ENCODE data around the gene INKA1. TPM values are rescaled to one million over a fixed set of nuclear protein-coding genes. Genes with fewer than 3 reads are reported as not detected.

INKA1 gene
- total RNA-seq, 1 donor from 2014 or later = 2.3 TPM

- Mint-ChIP-seq H3K27ac (no peak overlapping the region), H3K4me3 (ENCODE audit: low read depth) (no peak overlapping the region), H3K27me3 (ENCODE audit: low read depth) (no peaks in the 10 kb centered on the region), H3K4me1 (ENCODE audit: low read depth) (peaks cover 9% of the 10 kb centered on the region), H3K36me3 (ENCODE audit: low read depth) (no peaks in the 10 kb centered on the region), H3K9me3 (no peaks in the 10 kb centered on the region)
- intact Hi-C loops (cut with micrococcal nuclease) = no loop called here
- DNase-seq (ENCODE audit: low spot score) = no peak
Measured at GRCh38 chr3:49791571-49791970, 11.5 kb upstream of the INKA1 start.

- Mint-ChIP-seq H3K36me3 (ENCODE audit: low read depth) (no peaks in the 10 kb centered on the region), H3K4me3 (ENCODE audit: low read depth) (no peak overlapping the region), H3K9me3 (no peaks in the 10 kb centered on the region), H3K4me1 (ENCODE audit: low read depth) (peaks cover 2% of the 10 kb centered on the region), H3K27ac (no peak overlapping the region), H3K27me3 (ENCODE audit: low read depth) (peaks cover 1% of the 10 kb centered on the region)
- DNase-seq (ENCODE audit: low spot score) = no peak
- intact Hi-C loops (cut with micrococcal nuclease) = no loop called here
Measured at GRCh38 chr3:49792371-49793150, 10.5 kb upstream of the INKA1 start.

GRCh38 chr3:49793486-49794085 lies 9.5 kb upstream of the INKA1 start:
- H3K4me1 Mint-ChIP-seq (ENCODE audit: low read depth) = peaks cover 2% of the 10 kb centered on the region
- no peaks in the 10 kb centered on the region for H3K36me3 Mint-ChIP-seq (ENCODE audit: low read depth)
- no peaks in the 10 kb centered on the region for H3K9me3 Mint-ChIP-seq
- intact Hi-C loops (cut with micrococcal nuclease) = no loop called here
- no peak for DNase-seq (ENCODE audit: low spot score)
- H3K27me3 Mint-ChIP-seq (ENCODE audit: low read depth) = peaks cover 1% of the 10 kb centered on the region
- no peak overlapping the region for H3K27ac Mint-ChIP-seq
- H3K4me3 Mint-ChIP-seq (ENCODE audit: low read depth) = no peak overlapping the region

DNA sequence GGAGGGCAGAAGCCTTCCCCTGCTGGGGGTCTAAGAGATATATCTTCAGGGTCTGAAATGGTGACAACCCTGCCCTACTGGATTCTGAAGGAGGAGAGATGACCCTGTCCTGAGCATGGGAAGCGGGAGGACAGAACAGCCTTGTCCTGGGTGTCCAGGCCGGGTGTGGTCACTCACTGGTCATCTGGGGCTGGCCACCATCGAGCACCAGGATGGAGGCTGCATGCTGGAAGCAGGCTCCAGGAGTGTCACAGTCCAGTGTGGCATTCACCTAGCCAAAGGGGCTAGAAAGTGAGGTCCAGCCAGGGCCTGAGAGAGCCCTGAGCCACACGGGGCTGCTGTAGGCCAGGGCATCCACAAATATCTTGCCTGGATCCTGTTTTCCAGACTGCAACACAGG lies 8.6 kb upstream of the INKA1 start:
- intact Hi-C loops (cut with micrococcal nuclease) = no loop called here
- no peak for DNase-seq (ENCODE audit: low spot score)

DNA sequence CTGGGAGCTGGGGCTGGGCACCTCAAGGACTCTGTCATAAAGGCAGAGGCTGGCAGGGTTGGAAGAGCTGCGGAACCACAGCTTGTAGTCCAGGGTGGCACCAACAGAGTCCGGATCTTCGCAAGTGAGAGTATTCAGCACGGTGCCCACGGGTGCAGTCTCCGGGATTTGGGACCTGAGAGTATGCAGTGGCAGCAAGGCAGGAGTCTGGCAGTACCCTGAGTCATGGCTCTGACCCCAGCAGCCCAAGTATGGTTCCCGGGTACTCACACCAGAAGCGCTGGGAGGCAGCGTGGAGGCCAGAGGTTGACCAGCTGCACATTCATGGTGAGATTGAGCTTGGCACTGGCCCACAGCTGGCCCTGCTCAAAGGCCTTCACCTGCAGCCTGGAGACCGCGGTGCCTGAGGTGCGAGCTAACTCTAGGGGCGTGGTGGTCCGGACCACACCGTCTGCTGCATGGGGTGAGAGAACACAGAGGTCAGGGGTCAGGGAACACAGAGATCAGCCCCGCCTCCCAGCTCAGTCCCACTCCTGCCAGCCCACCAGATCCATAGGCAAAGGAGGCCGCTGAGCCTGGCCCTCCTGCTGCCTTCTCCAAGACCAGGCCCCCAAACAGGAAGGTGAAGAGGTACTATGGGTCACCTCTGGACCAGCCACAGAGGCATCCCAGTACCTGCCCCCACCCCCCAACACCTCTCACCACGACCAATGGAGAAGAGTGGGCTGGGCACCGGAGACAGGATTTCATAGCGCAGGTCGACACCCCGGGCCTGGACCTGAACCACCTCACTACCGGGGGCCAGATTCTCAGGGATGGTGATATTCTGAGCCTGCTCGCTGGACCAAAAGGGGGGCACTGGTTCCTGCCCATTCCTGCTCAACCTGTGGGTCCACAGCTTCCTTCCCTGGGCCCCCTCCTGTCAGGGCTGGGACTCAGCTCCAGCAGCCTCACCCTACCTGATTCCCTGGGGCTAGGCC lies 7.8 kb upstream of the INKA1 start:
- intact Hi-C loops (cut with micrococcal nuclease) = no loop called here
- DNase-seq (ENCODE audit: low spot score) = no peak
- no peaks in the 10 kb centered on the region for H3K36me3 Mint-ChIP-seq (ENCODE audit: low read depth)
- H3K4me1 Mint-ChIP-seq (ENCODE audit: low read depth) = no peaks in the 10 kb centered on the region
- H3K27me3 Mint-ChIP-seq (ENCODE audit: low read depth) = peaks cover 1% of the 10 kb centered on the region
- H3K9me3 Mint-ChIP-seq = no peaks in the 10 kb centered on the region
- H3K27ac Mint-ChIP-seq = no peak overlapping the region
- no peak overlapping the region for H3K4me3 Mint-ChIP-seq (ENCODE audit: low read depth)

More for the DNA sequence above, 8.6 kb upstream of the INKA1 start:
- Mint-ChIP-seq H3K36me3 (ENCODE audit: low read depth) (no peaks in the 10 kb centered on the region), H3K9me3 (no peaks in the 10 kb centered on the region), H3K4me3 (ENCODE audit: low read depth) (no peak overlapping the region), H3K27ac (no peak overlapping the region), H3K27me3 (ENCODE audit: low read depth) (peaks cover 1% of the 10 kb centered on the region), H3K4me1 (ENCODE audit: low read depth) (peaks cover 2% of the 10 kb centered on the region)

- DNase-seq (ENCODE audit: low spot score) = no peak
- Mint-ChIP-seq H3K27ac (no peak overlapping the region), H3K4me3 (ENCODE audit: low read depth) (no peak overlapping the region), H3K36me3 (ENCODE audit: low read depth) (no peaks in the 10 kb centered on the region), H3K27me3 (ENCODE audit: low read depth) (peaks cover 18% of the 10 kb centered on the region), H3K9me3 (no peaks in the 10 kb centered on the region), H3K4me1 (ENCODE audit: low read depth) (peaks cover 7% of the 10 kb centered on the region)
- intact Hi-C loops (cut with micrococcal nuclease) = no loop called here
Measured at GRCh38 chr3:49799105-49799504, 4.0 kb upstream of the INKA1 start.

DNA sequence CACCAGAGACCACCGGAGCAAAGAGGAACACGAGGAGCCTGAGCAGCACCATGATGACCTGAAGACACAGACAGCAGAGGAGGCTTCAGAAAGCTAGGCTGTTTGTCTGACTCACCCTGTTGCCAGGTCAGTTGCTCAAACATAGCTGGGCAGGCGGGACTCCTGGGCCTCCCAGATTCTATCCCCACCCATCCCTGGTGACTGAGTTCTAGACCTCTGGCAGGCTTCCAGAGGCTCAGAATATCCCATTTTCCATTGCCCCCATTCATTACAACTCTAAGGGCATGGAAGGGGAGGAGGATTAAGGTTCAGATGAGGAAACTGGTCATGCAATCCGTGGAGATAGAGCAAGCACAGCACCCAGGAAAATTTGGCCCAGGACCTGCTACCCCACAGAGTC lies 3.3 kb upstream of the INKA1 start, which contains the start of gene CDHR4:
Gene CDHR4 (minus strand): TSS at position 113 of the 400 bp plus-strand sequence. CDS start 61 bp downstream, at position 52.
- H3K36me3 Mint-ChIP-seq (ENCODE audit: low read depth) = no peaks in the 10 kb centered on the region
- H3K27me3 Mint-ChIP-seq (ENCODE audit: low read depth) = peaks cover 19% of the 10 kb centered on the region
- no peaks in the 10 kb centered on the region for H3K9me3 Mint-ChIP-seq
- DNase-seq (ENCODE audit: low spot score) = no peak
- H3K4me3 Mint-ChIP-seq (ENCODE audit: low read depth) = no peak within 1 kb of the TSS
- intact Hi-C loops (cut with micrococcal nuclease) = no loop called here
- H3K4me1 Mint-ChIP-seq (ENCODE audit: low read depth) = peaks cover 7% of the 10 kb centered on the region
- H3K27ac Mint-ChIP-seq = no peak within 1 kb of the TSS

DNA sequence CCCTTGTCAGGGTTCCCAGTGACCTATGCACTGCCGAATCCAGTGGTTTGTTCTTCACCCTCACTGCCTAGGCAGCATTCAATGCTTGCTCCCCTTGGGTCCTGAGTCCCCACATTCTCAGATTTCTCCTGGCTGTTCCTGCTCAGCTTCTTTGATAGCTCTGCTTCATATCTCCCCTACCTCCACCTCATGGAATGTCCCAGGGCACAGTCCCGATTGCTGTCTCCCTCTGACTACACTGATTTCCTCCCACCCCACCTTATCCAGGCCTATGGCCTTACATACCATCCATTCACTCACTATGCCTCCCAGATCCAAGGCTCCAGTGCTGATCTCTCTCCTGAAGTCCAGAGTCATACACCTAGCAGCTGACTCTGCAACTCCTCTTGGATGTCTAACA lies 1.9 kb upstream of the INKA1 start:
- no peak for DNase-seq (ENCODE audit: low spot score)
- intact Hi-C loops (cut with micrococcal nuclease) = no loop called here
- Mint-ChIP-seq H3K4me3 (ENCODE audit: low read depth) (no peak overlapping the region), H3K9me3 (no peaks in the 10 kb centered on the region), H3K27ac (no peak overlapping the region), H3K4me1 (ENCODE audit: low read depth) (peaks cover 11% of the 10 kb centered on the region), H3K27me3 (ENCODE audit: low read depth) (peaks cover 19% of the 10 kb centered on the region), H3K36me3 (ENCODE audit: low read depth) (peaks cover 5% of the 10 kb centered on the region)

GRCh38 chr3:49803465-49804140 lies 542 bp downstream of the INKA1 start:
- Mint-ChIP-seq H3K9me3 (no peaks in the 10 kb centered on the region), H3K27ac (no peak overlapping the region), H3K4me1 (ENCODE audit: low read depth) (peaks cover 22% of the 10 kb centered on the region), H3K36me3 (ENCODE audit: low read depth) (peaks cover 9% of the 10 kb centered on the region), H3K4me3 (ENCODE audit: low read depth) (peak overlapping the region; percentile 83), H3K27me3 (ENCODE audit: low read depth) (peaks cover 17% of the 10 kb centered on the region)
- intact Hi-C loops (cut with micrococcal nuclease) = loop anchor here (1.0 to 2.0 kb wide), 2 partner anchors 17 to 103 kb away; partner anchors contain the start of gene IP6K1
- no peak for DNase-seq (ENCODE audit: low spot score)

DNA sequence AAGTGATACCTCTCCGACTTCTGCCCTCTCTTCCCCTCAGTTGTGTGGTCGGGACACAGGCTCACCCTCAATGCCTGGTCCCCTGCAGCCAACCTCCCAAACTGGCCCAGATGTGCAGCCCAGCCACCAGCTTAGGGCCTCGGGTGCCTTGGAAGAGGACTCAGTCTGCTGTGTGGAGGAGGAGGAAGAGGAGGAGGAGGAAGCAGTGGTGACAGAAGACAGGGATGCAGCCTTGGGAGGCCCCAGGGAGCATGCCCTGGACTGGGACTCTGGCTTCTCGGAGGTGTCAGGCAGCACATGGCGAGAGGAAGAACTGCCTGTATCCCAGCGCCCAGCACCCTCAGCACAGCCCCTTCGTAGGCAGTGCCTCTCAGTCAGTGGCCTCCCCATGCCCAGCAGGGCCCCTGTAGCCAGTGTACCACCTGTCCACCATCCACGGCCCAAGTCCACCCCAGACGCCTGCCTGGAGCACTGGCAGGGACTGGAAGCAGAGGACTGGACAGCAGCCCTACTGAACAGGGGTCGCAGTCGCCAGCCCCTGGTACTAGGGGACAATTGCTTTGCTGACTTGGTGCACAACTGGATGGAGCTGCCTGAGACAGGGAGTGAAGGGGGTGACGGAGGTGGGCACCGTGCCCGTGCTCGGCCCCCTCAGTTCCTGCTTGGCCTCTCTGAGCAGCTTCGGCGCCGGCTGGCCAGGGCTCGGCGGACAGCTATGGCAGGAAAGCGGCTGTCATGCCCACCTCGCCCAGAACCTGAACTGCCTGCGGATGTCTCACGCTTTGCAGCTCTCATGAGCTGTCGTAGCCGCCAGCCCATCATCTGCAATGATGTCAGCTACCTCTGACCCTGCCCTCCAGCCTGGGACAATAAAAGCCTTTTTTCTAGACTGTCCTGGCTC lies 1.3 kb downstream of the INKA1 start:
- Mint-ChIP-seq H3K27me3 (ENCODE audit: low read depth) (peaks cover 17% of the 10 kb centered on the region), H3K4me3 (ENCODE audit: low read depth) (peak overlapping the region; percentile 83), H3K4me1 (ENCODE audit: low read depth) (peaks cover 22% of the 10 kb centered on the region), H3K27ac (no peak overlapping the region), H3K36me3 (ENCODE audit: low read depth) (peaks cover 10% of the 10 kb centered on the region), H3K9me3 (no peaks in the 10 kb centered on the region)
- DNase-seq (ENCODE audit: low spot score) = no peak
- intact Hi-C loops (cut with micrococcal nuclease) = no loop called here

DNA sequence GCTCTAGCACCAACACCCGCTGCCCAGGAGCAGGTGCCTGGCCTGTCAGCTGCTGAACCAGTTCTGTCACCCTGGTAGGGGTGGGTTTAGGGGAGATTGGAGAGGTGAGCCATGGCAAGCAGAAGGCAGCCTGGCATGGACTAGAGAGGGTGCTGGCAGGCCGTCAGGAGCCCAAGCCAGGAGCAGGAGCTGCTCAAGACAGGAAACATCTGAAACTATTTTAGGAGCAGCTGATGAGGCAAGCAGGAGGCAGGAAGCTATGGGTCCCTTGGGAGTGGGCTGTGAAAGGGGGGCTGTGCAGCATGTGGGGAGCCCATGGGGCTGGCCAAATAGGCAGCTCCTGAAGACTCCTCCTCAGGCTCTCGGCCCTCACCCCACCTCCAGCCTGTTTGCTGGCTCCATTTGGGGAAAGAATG lies 2.3 kb downstream of the INKA1 start:
- Mint-ChIP-seq H3K9me3 (no peaks in the 10 kb centered on the region), H3K4me1 (ENCODE audit: low read depth) (peaks cover 22% of the 10 kb centered on the region), H3K27me3 (ENCODE audit: low read depth) (peaks cover 17% of the 10 kb centered on the region), H3K36me3 (ENCODE audit: low read depth) (peaks cover 14% of the 10 kb centered on the region), H3K27ac (peak overlapping the region; percentile 6), H3K4me3 (ENCODE audit: low read depth) (no peak overlapping the region)
- no peak for DNase-seq (ENCODE audit: low spot score)
- intact Hi-C loops (cut with micrococcal nuclease) = no loop called here

Data from activated T-helper 2 cell treated with anti-CD3 and anti-CD28 coated beads, Interferon-gamma antibody, Interleukin-2, Interleukin-4, amounts not matched to agents 10 μg/mL and 5 μg/mL and 100 μg/mL, durations not matched to agents 14 hours and 24 hours and 36 hours (primary cell).